GM12878 (cell line): ENCODE data around the gene AMMECR1. TPM values are rescaled to one million over a fixed set of nuclear protein-coding genes. Genes with fewer than 3 reads are reported as not detected.

Experiments
- ATAC-seq: fragments of 200-7000 bp; cut with Tn5 transposase; 3 replicates; pipeline ENCODE4 v1.9.1; 2020; ENCODE audit warnings: mild to moderate bottlenecking, moderate library complexity
- BruUV-seq: library from RNA; stranded (reverse); fragments of 400-500 nt; replicated peaks from 2 replicates; lab custom pipeline; 2021; lab: Mats Ljungman, UMichigan
- CTCF ChIA-PET: fragments of 300-600 bp; sonication (Branson Sonifier 250); formaldehyde crosslinking; extraction: SDS; loops from one replicate; lab custom pipeline; 2021; ENCODE audit warnings: inconsistent platforms; lab: Yijun Ruan, JAX
- POLR2A ChIA-PET: fragments of 350-600 bp; formaldehyde crosslinking; extraction: SDS; loops from one replicate; lab custom pipeline; 2021; ENCODE audit warnings: inconsistent platforms; lab: Charles Lee
- RAD21 ChIA-PET: fragments of 300-600 bp; sonication (Branson Sonifier 250); formaldehyde crosslinking; loops from one replicate; lab custom pipeline; 2023; ENCODE audit warnings: antibody characterized with exemption; ENCODE audit not compliant: unreplicated experiment; lab: Charles Lee
- SMC1A ChIA-PET: fragments of 300-600 bp; sonication (Branson Sonifier 250); formaldehyde crosslinking; loops from one replicate; lab custom pipeline; 2023; ENCODE audit not compliant: unreplicated experiment, uncharacterized antibody; lab: Charles Lee
- DNase-seq: peaks from one replicate; pipeline ENCODE4 v3.0.0-alpha.2; 2011; ENCODE audit warnings: low read depth, low spot score
- FAIRE-seq: peaks from 3 replicates; lab custom pipeline; 2011; peaks lifted over from hg19 to GRCh38; lab: Jason Lieb, UNC
- H2AFZ ChIP-seq: 2 replicates; pipeline ENCODE4 v1.6.0; 2011; ENCODE audit warnings: low read depth, low read length, control low read depth; ENCODE audit not compliant: control insufficient read depth
- H3K27ac ChIP-seq: 2 replicates; pipeline ENCODE4 v1.5.1; 2011; ENCODE audit warnings: control low read depth; ENCODE audit not compliant: control insufficient read depth, insufficient read depth
- H3K27me3 ChIP-seq, 2 experiments: replicated peaks in 1 of 2; 2 replicates each; pipeline versions ENCODE4 v1.6.0 to v1.6.1; 2011; ENCODE audit warnings: low read length in 1 of 2; ENCODE audit not compliant: control insufficient read depth in 2 of 2, insufficient read depth in 2 of 2
- H3K36me3 ChIP-seq, 2 experiments: 2 replicates each; pipeline ENCODE4 v1.5.1; 2011; ENCODE audit warnings: low read length in 1 of 2; ENCODE audit not compliant: control insufficient read depth in 2 of 2, insufficient read depth in 2 of 2
- H3K4me1 ChIP-seq: 2 replicates; pipeline ENCODE4 v1.6.1; 2011; ENCODE audit warnings: mild to moderate bottlenecking, low read length, moderate library complexity, mixed read lengths; ENCODE audit not compliant: control insufficient read depth, insufficient read depth
- H3K4me2 ChIP-seq: 2 replicates; pipeline ENCODE4 v1.6.0; 2011; ENCODE audit warnings: control low read depth; ENCODE audit not compliant: control insufficient read depth, insufficient read depth
- H3K4me3 ChIP-seq: fragments of 200-600 bp; sonication (generic); 2 replicates; pipeline ENCODE4 v1.5.1; 2016
- H3K79me2 ChIP-seq: 2 replicates; pipeline ENCODE4 v1.6.0; 2011; ENCODE audit warnings: low read length; ENCODE audit not compliant: control insufficient read depth, insufficient read depth
- H3K9ac ChIP-seq: 2 replicates; pipeline ENCODE4 v1.8.0; 2011; ENCODE audit warnings: low read length, control low read depth, mixed read lengths; ENCODE audit not compliant: control insufficient read depth, insufficient read depth
- H3K9me3 ChIP-seq: replicated peaks from 3 replicates; pipeline ENCODE4 v1.5.1; 2011; ENCODE audit warnings: mild to moderate bottlenecking, low read length; ENCODE audit not compliant: control insufficient read depth, insufficient read depth
- H4K20me1 ChIP-seq: 2 replicates; pipeline ENCODE4 v1.6.0; 2011; ENCODE audit not compliant: control insufficient read depth, insufficient read depth
- E2F4 ChIP-seq: IDR thresholded peaks from 2 replicates; pipeline ENCODE4 v1.6.1; 2012; ENCODE audit warnings: low read depth, low read length, improper control_type of control experiment
- EGR1 ChIP-seq, 2 experiments: IDR thresholded peaks; 1 replicate in 1 of 2; 2 replicates in 1 of 2; pipeline ENCODE4 v1.6.1; 2011 to 2012; ENCODE audit warnings: low read depth in 2 of 2, low read length in 2 of 2, borderline replicate concordance in 1 of 2, mild to moderate bottlenecking in 1 of 2, moderate library complexity in 1 of 2
- ETV6 ChIP-seq, 2 experiments: fragments of 450-650 bp in 1 of 2; IDR thresholded peaks in 1 of 2; conservative IDR thresholded peaks in 1 of 2; 2 replicates each; pipeline ENCODE4 v1.6.1; 2014; ENCODE audit warnings: antibody characterized with exemption in 1 of 2, borderline replicate concordance in 1 of 2, low read depth in 1 of 2, mild to moderate bottlenecking in 1 of 2, moderate library complexity in 1 of 2
- JUND ChIP-seq: IDR thresholded peaks from 2 replicates; pipeline ENCODE4 v1.6.1; 2012; ENCODE audit warnings: low read depth, mild to moderate bottlenecking, low read length, improper control_type of control experiment, moderate library complexity
- MXI1 ChIP-seq: fragments of 150-350 bp; IDR thresholded peaks from 2 replicates; pipeline ENCODE4 v1.6.1; 2011; ENCODE audit warnings: low read depth, mild to moderate bottlenecking, inconsistent platforms, low read length, improper control_type of control experiment
- PAX5 ChIP-seq: IDR thresholded peaks from 2 replicates; pipeline ENCODE4 v1.6.1; 2011; ENCODE audit warnings: low read depth, low read length, borderline replicate concordance
- POU2F2 ChIP-seq: IDR thresholded peaks from 3 replicates; pipeline ENCODE4 v1.6.1; 2011; ENCODE audit warnings: low read depth, mild to moderate bottlenecking, low read length, borderline replicate concordance
- RB1 ChIP-seq: fragments of 450-650 bp; formaldehyde crosslinking; IDR thresholded peaks from 2 replicates; pipeline ENCODE4 v1.6.1; 2017; ENCODE audit warnings: mild to moderate bottlenecking, borderline replicate concordance
- RFX5 ChIP-seq: IDR thresholded peaks from 2 replicates; pipeline ENCODE4 v1.6.1; 2011; ENCODE audit warnings: low read depth, low read length, improper control_type of control experiment
- RUNX3 ChIP-seq: IDR thresholded peaks from 2 replicates; pipeline ENCODE4 v1.6.1; 2012; ENCODE audit warnings: low read length, inconsistent platforms
- SIN3A ChIP-seq: IDR thresholded peaks from 2 replicates; pipeline ENCODE4 v1.6.1; 2012; ENCODE audit warnings: low read depth, low read length, improper control_type of control experiment
- ZBED1 ChIP-seq: IDR thresholded peaks from 2 replicates; pipeline ENCODE4 v1.6.1; 2016; ENCODE audit warnings: borderline replicate concordance
- WGBS: methylation state at CpG from one replicate; pipeline ENCODE4 v1.1.6; 2016; ENCODE audit warnings: low lambda C conversion rate; ENCODE audit not compliant: insufficient replicate concordance, insufficient coverage; ENCODE audit errors: missing lambda C conversion rate; 5-methylcytosine and 5-hydroxymethylcytosine counted together
- in situ Hi-C: fragments of 300-500 bp; cut with MboI; formaldehyde crosslinking; loops from 9 replicates; pipeline ENCODE4 v1.14.3; 2018; ENCODE audit warnings: mixed read lengths
- intact Hi-C: fragments of 100-400 bp; cut with micrococcal nuclease; formaldehyde crosslinking; loops from one replicate; pipeline ENCODE4 v1.14.2; 2022; ENCODE audit not compliant: unreplicated experiment
- polyA plus RNA-seq, 11 experiments: library from polyadenylated mRNA; depleted of rRNA in 4 of 11; unstranded in 6 of 11; stranded (reverse) in 5 of 11; fragments of >200 nt; fragmentation: Nextera tagmentation in 4 of 11; fragmentation: Illumina TruSeq in 1 of 11; extraction: Ambion mirVana in 4 of 11; extraction: Trizol in 1 of 11; gene quantifications; 1 replicate in 1 of 11; 2 replicates in 10 of 11; pipeline versions ENCODE4 v1.2.1 to v1.2.3, GENCODE V29; 2011 to 2016; ENCODE audit warnings: inconsistent platforms in 2 of 11, missing spikeins in 2 of 11, low read depth in 1 of 11
- total RNA-seq, 4 experiments: library from RNA; depleted of rRNA in 3 of 4; stranded (reverse); fragments of >200 nt in 3 of 4; fragmentation: Illumina TruSeq in 1 of 4; extraction: Trizol in 1 of 4; gene quantifications; 2 replicates each; pipeline versions ENCODE4 v1.2.1 to v1.2.3, GENCODE V29; 2013 to 2021

The AMMECR1 gene
- total and polyA plus RNA-seq, 10 of the 15 experiments (the other 5 are each of a cell fraction or from before 2014, with no cell fraction given), result 4.9 to 25.6 (median 10.7) TPM

GRCh38 chrX:110311437-110312230 lies 6.3 kb downstream of the AMMECR1 start:
- BruUV-seq, result no TSS peak
- no peak overlapping the region for H2AFZ ChIP-seq
- peak overlapping the region; percentile 68; the same call in 1 of the 2 replicates for H3K4me2 ChIP-seq
- FAIRE-seq, result no peak
- ChIA-PET SMC1A (interaction anchor here (0.7 to 3.0 kb wide), 11 partner anchors 10 to 147 kb away, joined by 3 to 10 read pairs (median 6); no protein-coding TSS in a partner anchor), RAD21 (interaction anchor here (0.6 to 2.4 kb wide), 6 partner anchors 11 to 140 kb away, joined by 3 to 8 read pairs (median 3); no protein-coding TSS in a partner anchor), POLR2A (interaction anchor here (1.0 to 2.0 kb wide), 3 partner anchors 20 to 140 kb away, joined by 3 to 6 read pairs (median 3); no protein-coding TSS in a partner anchor), CTCF (interaction anchor here (0.8 to 3.2 kb wide), 9 partner anchors 11 to 154 kb away, joined by 3 to 13 read pairs (median 3); no protein-coding TSS in a partner anchor)
- no peak overlapping the region for H3K9ac ChIP-seq
- H4K20me1 ChIP-seq, result no peaks in the 10 kb centered on the region
- in situ Hi-C loops (no loop called here), intact Hi-C loops (no loop called here)
- DNase-seq, result no peak
- ATAC-seq, result peak; percentile 5; the same call in 1 of the 3 replicates
- H3K79me2 ChIP-seq, result peaks cover 64% of the 10 kb centered on the region
- no peaks in the 10 kb centered on the region for H3K36me3 ChIP-seq
- TF ChIP-seq E2F4 (no peak), SIN3A (no peak), RUNX3 (no peak), POU2F2 (no peak), EGR1 (IDR thresholded peaks at IDR 0.05; ENCODE audit: borderline replicate concordance in 1 of 2, low read depth in 2 of 2, low read length in 2 of 2) (no peak), RB1 (no peak), PAX5 (no peak), JUND (no peak), MXI1 (no peak), ETV6 (conservative IDR thresholded peaks at IDR 0.05 in 1 of 2, IDR thresholded peaks at IDR 0.05 in 1 of 2; ENCODE audit: borderline replicate concordance in 1 of 2, low read depth in 1 of 2) (no peak), RFX5 (no peak), ZBED1 (no peak)
- peak overlapping the region; percentile 9; the same call in 1 of the 2 replicates for H3K27ac ChIP-seq
- H3K4me3 ChIP-seq, result no peak overlapping the region
- 0% methylated on average over 1 of the region's 1 CpG for WGBS
- H3K27me3 ChIP-seq, result no peaks in the 10 kb centered on the region
- no peaks in the 10 kb centered on the region for H3K9me3 ChIP-seq
- no peaks in the 10 kb centered on the region for H3K4me1 ChIP-seq
